Measurements from ENCODE around the gene GRIP2. TPM values are rescaled to one million over a fixed set of nuclear protein-coding genes. Genes with fewer than 3 reads are reported as not detected.

Gene GRIP2
- total RNA-seq, 2 donors from 2014 or later = not detected

GRCh38 chr3:14462738-14463137, 77.4 kb downstream of the GRIP2 start:
- peak in 1 of 2 donors; percentile 15 for DNase-seq (ENCODE audit: low spot score in 2 of 2)
- Mint-ChIP-seq H3K36me3 (peaks cover 0 to 16% of the 10 kb centered on the region in 2 donors), H3K9me3 (no peaks in the 10 kb centered on the region), H3K27ac (peak overlapping the region; percentile 68 to 87)
- peak; percentile 81 to 83 for ATAC-seq

DNA sequence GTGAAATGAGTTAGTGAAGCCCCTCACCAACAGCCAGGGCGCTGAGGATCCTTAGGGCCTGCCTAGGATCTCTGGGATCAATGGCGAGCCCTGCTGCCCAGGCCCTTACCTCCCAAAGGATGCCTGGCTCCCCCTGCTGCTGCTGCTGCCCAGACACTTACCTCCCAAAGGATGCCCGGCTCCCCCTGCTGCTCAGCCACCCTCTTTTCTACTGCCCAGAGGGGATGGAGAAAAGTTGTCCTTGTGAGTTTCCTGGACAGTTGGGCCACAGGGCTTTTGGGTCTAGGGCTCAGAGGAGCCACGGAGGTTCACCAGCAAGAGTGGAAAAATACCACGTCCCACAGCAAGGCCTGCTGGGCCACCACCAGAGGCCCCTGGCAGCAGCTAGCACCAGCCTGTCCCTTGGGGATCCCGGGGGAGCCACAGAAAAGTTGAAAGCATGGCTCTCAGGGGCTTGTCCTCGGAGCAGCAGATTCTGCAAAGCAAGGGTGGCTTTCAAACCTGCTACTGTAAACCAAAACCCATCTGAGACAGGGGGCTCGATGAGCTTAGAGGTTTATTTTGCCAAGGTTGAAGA, 78.3 kb downstream of the GRIP2 start:
- Mint-ChIP-seq H3K9me3 (no peaks in the 10 kb centered on the region), H3K36me3 (peaks cover 0 to 16% of the 10 kb centered on the region in 2 donors), H3K27ac (peak overlapping the region; percentile 68 to 87)
- ATAC-seq (peak in 1 of 2 donors; percentile 18), DNase-seq (ENCODE audit: low spot score in 2 of 2) (no peak)

DNA sequence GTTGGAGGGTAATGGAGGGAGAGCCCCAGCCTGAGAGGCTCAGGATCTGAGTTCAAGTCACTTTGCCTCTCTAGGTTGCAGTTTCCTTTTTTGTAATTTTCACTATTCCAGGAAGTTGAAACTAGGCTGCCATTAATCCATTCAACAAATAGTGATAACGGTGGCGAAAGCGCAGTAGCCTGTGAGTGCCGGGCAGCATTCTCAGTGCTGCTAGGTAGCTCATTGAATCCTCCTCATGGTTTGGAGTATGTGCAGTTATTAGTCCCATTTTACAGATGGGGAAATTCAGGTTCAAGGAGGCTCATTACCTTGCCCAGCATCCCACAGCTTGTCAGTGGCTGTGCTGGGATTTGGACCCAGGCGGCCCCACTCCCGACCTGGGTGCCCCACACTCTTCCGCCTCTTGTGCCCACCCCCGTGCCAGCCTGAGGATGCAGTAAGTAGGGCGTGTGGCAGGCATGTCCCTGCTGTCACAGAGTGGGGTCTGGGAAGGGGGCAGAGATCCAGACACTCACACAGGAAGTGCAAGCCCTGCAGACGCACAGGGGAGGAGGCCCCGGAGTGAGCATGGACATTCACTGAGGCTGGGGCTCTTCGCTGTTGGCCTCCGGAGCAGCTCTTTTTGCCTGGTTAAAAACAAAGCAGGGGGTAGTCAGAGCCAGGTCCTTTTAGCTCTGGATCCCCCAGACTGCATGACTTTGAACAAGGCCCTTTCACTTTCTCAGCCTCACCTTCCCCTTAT, 79.0 kb downstream of the GRIP2 start:
- no peak for ATAC-seq
- no peaks in the 10 kb centered on the region for H3K9me3 Mint-ChIP-seq
- H3K36me3 Mint-ChIP-seq = peaks cover 0 to 16% of the 10 kb centered on the region in 2 donors
- H3K27ac Mint-ChIP-seq = peak overlapping the region; percentile 68 to 87
- DNase-seq (ENCODE audit: low spot score in 2 of 2) = no peak

DNA sequence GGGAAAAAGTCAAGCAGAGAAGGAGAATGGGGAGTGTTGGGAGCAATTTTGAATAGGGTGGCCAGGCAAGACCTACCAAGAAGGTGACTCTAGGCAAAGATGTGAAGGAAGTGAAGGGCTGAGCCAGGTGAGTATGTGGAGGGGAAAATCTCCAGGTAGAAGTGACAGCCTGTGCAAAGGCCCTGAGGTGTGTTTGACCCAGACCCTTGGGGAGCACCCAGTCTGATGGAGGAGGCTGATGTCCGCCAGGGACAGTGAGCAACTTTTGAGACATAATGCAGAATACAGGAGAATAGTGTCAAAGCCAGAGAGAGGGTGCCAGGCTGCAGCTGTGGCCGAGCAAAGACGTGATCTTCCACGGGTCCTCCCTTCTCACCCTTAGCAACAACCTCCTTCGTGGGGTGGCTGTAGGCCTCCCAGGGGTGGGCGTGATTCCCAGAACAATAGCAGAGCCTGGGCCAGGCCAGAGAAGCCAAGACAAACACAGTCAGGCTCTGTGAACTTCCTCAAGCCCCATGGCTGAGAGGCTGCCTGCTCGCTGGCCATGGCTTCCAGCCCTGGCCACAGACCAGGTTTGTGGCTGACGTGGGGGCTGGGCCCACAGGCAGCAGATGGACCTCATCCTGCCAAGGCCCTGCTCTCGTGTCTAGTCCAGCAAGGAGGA, 79.7 kb downstream of the GRIP2 start:
- no peak for DNase-seq (ENCODE audit: low spot score in 2 of 2)
- peak in 1 of 2 donors; percentile 8 for ATAC-seq
- H3K27ac Mint-ChIP-seq = peak overlapping the region; percentile 68 to 80
- no peaks in the 10 kb centered on the region for H3K9me3 Mint-ChIP-seq
- peaks cover 0 to 16% of the 10 kb centered on the region in 2 donors for H3K36me3 Mint-ChIP-seq

DNA sequence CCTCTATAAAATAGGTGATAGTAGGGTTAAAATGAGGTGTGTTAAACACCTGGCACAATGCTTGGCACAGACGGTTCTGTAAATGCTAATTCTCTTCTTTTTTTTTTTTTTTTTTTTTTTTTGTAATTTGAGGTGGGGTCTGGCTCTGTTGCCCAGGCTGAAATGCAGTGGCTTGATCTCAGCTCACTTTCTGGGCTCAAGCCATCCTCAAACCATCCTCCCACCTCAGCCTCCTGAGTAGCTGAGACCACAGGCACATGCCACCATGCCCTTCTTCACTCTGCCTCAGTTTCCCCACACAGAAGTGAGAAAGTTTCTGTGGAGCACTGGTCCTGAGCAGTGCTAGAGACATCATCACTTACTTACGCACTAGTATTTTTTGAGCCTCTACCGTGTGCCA, 80.4 kb downstream of the GRIP2 start:
- ATAC-seq (no peak), DNase-seq (ENCODE audit: low spot score in 2 of 2) (no peak)
- Mint-ChIP-seq H3K27ac (peak overlapping the region; percentile 68 to 80), H3K9me3 (no peaks in the 10 kb centered on the region), H3K36me3 (peaks cover 0 to 16% of the 10 kb centered on the region in 2 donors)

- H3K9me3 Mint-ChIP-seq = no peaks in the 10 kb centered on the region
- H3K36me3 Mint-ChIP-seq = peaks cover 0 to 16% of the 10 kb centered on the region in 2 donors
- no peak for ATAC-seq
- peak overlapping the region; percentile 68 to 84 for H3K27ac Mint-ChIP-seq
- no peak for DNase-seq (ENCODE audit: low spot score in 2 of 2)
Observed at GRCh38 chr3:14459384-14459783, 80.8 kb downstream of the GRIP2 start.

DNA sequence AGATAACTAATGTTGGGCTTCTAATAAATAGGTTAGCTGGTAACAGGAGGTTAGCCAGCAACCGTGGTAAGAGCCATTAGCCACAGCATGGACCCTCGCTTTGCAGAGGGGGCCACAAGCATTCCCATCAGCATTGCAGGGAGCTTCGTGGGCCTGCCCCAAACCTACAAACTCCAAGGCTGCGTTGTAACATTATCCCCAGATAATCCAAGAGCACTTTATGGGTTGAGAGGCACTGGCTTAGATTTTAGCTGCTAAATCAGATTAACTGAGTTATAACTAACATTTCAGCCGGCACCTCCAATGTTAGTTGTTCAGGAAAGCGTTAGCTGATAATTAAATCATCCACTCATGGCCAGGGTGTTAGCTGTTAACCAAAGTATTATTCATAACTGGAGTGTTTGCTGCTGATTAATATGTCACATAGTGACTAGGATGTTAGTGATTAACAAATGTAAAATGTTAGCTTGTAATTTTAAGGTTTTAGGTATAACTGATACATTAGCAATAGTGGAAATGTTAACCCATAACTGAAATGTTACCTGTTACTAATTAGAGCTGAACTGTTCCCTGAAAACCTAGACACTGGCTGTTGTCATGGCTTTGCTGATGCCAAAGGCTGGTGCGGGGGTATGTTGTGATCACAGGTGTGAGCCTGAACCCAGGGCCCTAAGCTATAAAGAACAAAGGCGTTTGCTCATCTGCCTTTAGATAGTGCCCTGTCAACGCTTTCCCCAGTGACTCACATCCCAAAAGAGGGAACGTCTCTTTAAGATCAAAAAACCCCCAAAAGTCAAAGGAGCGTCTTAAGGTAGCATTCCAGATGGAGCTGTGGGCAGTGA, 81.5 kb downstream of the GRIP2 start:
- H3K36me3 Mint-ChIP-seq = peaks cover 0 to 16% of the 10 kb centered on the region in 2 donors
- no peak for DNase-seq (ENCODE audit: low spot score in 2 of 2)
- H3K9me3 Mint-ChIP-seq = no peaks in the 10 kb centered on the region
- H3K27ac Mint-ChIP-seq = peak overlapping the region; percentile 79 to 84
- peak; percentile 43 to 63 for ATAC-seq

- H3K27ac Mint-ChIP-seq = peak overlapping the region in 1 of 2 donors; percentile 79
- peaks cover 0 to 16% of the 10 kb centered on the region in 2 donors for H3K36me3 Mint-ChIP-seq
- no peaks in the 10 kb centered on the region for H3K9me3 Mint-ChIP-seq
- DNase-seq (ENCODE audit: low spot score in 2 of 2) (no peak), ATAC-seq (no peak)
Observed at GRCh38 chr3:14457999-14458398, 82.1 kb downstream of the GRIP2 start.

DNA sequence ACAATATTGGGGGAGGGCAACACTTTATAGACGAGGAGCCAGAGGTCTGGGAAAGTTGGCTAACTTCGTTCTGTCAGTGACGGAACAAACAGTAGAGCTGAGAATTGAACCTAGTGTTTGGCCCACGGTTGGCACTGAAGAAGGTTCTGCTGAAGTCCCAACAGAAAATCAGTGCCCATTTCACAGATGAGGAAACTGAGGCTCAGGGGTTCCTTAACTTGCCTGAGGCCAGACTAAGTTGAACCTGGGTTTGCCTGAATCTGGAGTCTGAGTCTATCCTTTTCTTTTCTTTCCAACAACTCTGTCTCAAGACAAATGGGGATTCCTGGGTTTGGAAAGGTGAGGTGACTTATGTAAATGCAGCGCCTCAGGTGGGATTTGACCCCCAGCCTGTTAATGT, 82.7 kb downstream of the GRIP2 start:
- Mint-ChIP-seq H3K27ac (peak overlapping the region in 1 of 2 donors; percentile 79), H3K9me3 (no peaks in the 10 kb centered on the region), H3K36me3 (peaks cover 0 to 16% of the 10 kb centered on the region in 2 donors)
- no peak for DNase-seq (ENCODE audit: low spot score in 2 of 2)
- no peak for ATAC-seq

DNA sequence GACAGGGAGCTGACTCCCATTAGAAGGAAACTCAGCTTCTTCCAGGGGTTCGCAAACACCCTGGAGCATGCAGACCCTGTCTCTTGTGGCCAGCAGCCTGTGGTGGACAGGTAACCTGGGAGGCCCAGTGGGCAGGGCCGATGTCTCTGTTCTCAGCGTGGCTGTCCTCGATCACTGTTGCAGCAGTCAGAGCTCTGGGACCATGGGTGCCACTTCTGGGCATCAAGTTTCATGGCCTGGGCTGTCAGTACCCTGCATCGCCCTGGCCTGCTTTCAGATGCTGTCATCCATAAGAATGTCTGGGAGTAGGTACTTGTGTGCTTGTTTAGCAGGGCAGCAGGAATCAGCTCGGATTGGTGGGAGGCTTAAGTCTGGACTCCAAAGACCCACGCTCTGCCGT, 83.3 kb downstream of the GRIP2 start:
- ATAC-seq (no peak), DNase-seq (ENCODE audit: low spot score in 2 of 2) (no peak)
- Mint-ChIP-seq H3K27ac (peak overlapping the region in 1 of 2 donors; percentile 79), H3K9me3 (no peaks in the 10 kb centered on the region), H3K36me3 (peaks cover 0 to 16% of the 10 kb centered on the region in 2 donors)

GRCh38 chr3:14455571-14456317, 84.4 kb downstream of the GRIP2 start:
- Mint-ChIP-seq H3K9me3 (no peaks in the 10 kb centered on the region), H3K27ac (peak overlapping the region; percentile 71 to 94), H3K36me3 (peaks cover 5 to 15% of the 10 kb centered on the region in 2 donors)
- ATAC-seq (no peak), DNase-seq (ENCODE audit: low spot score in 2 of 2) (no peak)

DNA sequence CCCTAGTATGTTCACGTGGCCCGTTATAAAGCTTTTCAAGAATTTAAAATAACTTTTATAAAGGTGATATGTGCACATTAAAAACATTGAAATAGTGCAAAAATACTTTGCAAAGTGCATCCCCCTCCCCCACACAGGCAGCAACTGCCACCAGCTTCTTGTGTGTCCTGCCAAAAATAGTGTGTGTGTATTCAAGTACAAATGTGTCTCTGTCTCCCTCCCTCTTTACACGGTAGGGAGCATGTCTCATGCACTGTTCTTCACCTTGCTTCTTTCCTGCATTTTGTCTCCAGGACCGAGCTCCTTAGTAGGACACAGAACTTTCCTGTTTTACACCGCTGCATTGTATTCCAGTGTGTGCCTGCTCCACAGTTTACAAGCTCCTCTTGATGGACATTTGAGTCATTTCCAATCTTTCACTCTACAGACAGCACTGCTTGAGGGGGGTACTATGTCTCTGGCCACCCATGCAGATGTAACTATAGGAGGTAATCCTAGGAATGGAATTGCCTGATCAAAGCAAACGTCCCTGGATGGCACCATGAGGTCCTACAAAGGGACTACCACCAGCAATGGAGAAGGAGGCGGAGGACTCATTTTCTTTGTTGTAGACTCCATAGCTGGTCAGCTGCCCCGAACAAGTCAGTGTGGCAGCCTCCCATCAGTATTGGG, 85.4 kb downstream of the GRIP2 start:
- peaks cover 5 to 6% of the 10 kb centered on the region in 2 donors for H3K36me3 Mint-ChIP-seq
- DNase-seq (ENCODE audit: low spot score in 2 of 2) (no peak), ATAC-seq (no peak)
- no peaks in the 10 kb centered on the region for H3K9me3 Mint-ChIP-seq
- peak overlapping the region in 1 of 2 donors; percentile 71 for H3K27ac Mint-ChIP-seq

DNA sequence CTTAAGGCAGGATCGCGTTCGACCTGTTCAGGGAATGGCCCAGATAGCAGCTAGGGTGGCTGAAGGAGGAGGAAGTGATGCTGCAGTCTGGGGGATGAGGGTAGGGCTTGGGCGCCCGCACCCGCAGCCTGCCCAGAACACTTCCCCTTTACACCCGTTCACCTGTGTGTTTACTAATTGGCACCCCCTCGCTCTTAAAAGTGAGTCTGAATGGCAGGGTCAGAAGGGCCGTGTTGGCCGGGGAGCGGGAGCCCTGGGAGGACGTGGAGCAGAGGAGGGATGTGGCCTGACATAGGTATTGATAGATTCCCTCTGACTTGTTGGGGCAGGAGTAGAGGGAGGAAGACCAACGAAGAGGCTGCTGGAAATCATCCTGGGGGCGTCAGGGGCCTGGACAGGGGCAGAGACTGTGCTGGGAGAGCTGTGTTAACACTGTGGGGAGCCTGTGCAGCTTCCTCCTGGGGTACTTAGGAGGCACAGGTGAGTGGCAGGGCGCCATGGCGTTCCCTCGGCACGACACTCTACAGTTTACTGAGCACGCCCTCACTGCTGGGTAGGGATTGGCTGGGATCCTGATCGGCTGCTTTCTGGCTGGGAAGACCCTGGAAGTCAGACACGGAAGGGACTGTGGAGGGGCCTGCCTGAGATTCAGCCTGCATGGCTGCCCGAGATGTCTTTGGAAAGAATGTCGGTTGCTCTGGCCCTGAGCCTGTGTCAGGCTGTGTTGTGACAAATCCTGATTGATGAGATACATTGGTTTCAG, 86.1 kb downstream of the GRIP2 start:
- Mint-ChIP-seq H3K36me3 (peaks cover 4 to 5% of the 10 kb centered on the region in 2 donors), H3K27ac (peak overlapping the region; percentile 45 to 63), H3K9me3 (no peaks in the 10 kb centered on the region)
- DNase-seq (ENCODE audit: low spot score in 2 of 2) (no peak), ATAC-seq (no peak)

GRCh38 chr3:14452740-14453710, 87.1 kb downstream of the GRIP2 start:
- Mint-ChIP-seq H3K9me3 (no peaks in the 10 kb centered on the region), H3K27ac (peak overlapping the region; percentile 45 to 63), H3K36me3 (peaks cover 5 to 11% of the 10 kb centered on the region in 2 donors)
- ATAC-seq = no peak
- no peak for DNase-seq (ENCODE audit: low spot score in 2 of 2)

Data from activated naive CD4-positive, alpha-beta T cell treated with anti-CD3 and anti-CD28 coated beads, Interleukin-2, amount 50 U/mL, for 72 hours (primary cell).